HK-2 (cell line): ENCODE measurements around the gene SYT1.

Source experiments
- DNase-seq: peaks from one replicate; pipeline ENCODE4 v3.0.0-alpha.2; 2018; ENCODE audit not compliant: unreplicated experiment

SYT1 gene

DNA sequence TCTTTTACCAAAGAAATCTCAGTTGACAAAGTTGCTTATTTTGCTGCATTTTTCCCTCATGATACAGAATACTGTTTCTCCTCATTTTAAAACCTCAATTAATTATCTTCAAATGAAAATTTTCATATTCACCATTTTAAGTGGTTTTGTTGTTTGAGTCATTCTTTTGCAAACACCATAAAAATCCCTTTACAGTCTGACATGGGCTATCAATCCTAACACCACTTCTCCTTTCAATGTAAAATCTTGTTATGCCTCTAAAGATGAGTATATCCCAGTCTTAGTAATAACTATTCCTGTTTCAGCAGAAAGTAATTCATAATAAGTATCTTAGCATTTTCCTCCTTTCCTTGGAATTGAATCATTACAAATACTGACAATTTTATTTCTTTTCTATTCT is 192.2 kb downstream of the SYT1 start:
- no peak for DNase-seq

DNA sequence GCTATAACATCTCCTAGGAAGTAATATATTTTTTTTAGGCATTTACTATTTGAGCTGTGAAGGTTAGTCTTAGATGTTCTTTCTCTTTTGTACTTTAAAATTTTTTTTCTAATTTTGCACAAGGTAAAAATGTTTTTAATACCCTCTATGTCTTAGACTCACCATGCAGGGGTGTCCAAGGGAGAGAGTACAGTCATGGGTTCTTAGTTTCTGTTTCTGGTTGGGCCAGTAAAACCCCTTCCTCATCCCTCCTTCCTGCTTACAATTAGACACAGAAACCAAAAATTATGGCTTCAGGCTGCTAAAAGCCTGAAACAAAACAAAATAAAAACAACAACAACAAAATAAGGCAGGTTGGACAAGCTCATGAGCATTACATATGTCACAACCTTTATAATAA is 193.0 kb downstream of the SYT1 start:
- DNase-seq = no peak

DNA sequence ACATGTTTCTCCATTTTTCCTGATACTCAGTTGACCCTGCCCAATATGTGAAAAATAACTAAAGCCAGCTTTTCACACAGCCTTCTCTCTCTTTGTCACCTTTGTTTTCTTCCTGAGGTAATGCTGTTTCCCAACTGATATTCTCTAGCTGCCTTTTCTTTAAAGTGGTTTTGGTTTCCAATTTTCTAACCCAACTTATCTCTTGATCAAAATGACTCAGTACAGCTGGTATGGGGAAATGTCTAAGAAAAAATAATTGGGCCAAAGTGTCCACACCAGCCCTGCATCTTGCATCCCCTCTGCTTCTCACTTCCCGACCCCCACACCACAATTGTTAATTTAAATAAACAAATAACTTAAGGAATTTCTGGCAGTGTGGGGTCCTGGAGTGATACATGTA is 193.8 kb downstream of the SYT1 start:
- DNase-seq = no peak

DNA sequence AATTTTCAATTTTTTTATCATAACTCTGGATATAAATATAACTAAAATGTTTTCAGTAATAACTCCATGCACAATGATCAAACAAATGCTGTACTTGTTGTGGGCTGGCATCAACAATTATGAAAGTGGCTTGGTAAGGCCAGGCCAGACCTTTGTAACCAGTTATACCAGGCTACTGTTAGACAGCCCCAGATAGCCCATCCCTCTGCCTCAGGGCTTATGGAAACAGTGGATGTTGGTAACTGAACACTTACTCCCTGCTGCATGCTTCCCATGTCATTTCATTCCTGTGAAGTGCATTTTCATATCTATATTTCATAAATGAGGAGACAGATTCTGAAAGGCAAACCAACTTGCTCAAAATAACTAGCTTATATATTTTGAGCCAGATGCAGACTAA is 195.0 kb downstream of the SYT1 start:
- no peak for DNase-seq

DNA sequence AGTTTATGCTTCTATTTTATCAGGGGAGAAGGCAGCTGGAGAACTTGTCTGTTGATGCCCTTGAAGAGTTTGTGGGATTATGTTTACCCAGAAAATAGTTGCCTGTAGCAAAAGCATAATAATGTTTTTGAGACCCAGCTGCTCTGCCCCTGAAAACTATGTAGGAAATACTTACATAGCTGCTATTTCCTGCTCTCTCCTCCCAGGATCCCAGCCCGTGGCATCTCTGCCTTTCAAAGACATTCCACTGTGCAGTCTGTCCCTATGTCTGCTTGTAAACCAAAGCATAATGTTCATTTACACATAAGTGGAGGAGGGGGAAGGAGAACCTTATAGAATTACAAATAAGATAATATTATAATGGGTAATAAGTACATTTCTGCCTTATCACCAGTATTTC is 198.7 kb downstream of the SYT1 start:
- DNase-seq = no peak

DNA sequence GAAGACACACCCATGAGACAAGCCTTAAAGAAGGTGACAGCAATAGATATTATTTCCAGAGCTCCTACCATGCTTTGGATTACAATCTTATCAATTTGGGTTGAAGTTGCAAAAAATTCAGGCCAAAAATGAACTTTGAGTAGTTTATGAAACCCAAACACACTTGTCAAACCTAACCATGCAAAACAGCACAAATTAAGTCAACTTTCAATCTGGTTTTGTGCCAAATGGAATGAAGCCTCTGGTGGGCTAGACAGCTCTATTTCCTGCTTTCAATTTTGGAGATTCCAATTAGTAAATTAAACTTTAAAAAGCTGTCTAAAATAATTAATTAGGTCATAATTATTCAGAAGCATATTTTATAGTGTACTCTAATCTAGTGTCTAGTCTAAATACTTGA is 203.4 kb downstream of the SYT1 start:
- DNase-seq = no peak

DNA sequence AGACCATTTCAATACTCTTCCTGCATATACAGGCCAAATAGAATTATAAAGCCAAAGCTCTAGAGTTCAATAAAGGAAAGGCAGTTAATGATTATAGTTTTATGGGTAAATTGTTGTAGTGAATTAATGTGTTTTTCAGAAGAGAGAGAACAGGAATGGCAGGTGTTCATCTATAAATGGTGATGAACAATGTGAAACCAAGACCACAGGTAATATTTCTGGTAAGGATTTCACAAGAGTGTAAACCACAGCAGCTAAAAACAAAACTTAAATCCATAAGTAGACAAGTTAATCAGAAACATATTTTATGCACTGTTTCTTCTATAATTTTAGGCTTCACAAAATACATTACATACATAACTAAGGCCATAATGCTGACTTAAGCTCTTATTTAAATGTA is 204.4 kb downstream of the SYT1 start:
- DNase-seq = no peak

DNA sequence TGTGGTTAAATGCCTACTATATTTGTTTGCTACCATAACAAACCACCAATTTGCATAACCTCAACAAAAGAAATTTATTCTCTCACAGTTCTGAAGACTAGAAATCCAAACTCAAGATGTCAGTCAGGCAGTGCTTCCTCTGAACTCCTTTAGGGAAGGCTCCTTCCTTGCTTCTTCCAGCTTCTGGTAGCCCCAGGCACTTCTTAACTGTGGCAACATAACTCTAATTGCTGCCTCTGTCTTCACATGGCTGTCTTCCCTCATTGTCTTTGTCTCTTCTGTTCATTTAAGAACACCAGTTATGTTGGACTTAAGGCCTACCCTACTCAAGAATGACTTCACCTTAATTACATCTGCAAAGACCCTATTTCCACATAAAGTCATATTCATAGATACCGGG is 206.9 kb downstream of the SYT1 start:
- no peak for DNase-seq

DNA sequence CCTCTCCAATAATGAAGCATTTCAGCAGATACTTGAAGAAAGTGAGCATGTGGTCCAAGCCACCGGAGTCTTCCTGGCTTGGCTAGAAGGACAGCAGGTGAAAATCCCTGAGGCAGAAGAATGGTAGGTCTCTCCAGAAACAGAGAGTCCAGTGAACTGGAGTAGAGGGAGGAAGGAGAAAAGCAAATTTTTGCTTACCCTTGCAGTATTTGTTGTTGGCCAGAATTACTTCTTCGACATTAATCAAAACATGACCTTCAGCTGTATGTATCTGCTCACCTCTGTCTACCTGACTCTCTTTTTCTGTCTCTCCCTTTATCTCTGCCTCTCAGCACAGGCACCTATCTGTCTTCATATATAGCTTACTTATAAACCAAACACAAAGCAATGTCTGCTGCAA is 208.9 kb downstream of the SYT1 start:
- no peak for DNase-seq

DNA sequence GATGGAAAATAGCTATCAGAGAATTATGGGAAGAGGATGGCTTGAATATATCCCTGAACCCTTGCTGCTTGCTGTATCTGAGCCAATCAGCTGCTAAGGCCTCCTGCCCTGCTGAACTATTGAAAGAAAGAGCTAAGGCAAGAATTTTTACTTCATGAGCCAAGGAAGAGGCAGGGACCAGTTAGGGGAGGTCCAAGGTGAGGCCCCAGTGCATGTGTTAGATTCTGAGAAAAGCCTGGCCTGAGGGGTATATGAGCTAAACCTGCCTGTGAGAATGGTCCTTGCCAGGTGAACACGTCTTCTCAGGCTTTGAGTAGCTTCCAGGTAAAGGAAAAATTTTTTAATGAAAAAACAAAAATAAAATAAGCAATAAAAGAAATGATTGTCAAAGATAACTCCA is 218.0 kb downstream of the SYT1 start:
- DNase-seq = no peak

DNA sequence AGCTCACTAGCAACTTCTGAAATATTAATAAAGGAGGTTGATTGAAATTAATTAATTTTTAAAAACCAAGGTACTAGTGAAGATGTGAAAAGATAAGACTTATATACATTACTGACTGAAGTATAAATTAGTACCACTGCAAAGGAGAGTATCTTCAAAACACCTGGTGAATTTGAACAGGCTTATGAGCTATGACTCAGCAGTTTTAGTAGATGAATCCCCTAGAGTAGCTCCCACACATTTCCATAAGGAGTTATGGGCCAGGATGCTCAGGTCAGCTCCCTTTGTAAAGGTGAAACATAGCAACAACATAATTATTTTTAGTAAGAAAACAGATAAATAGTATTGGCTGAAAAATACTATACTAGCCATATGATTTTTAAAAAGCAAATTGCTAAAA is 218.6 kb downstream of the SYT1 start:
- DNase-seq = no peak

DNA sequence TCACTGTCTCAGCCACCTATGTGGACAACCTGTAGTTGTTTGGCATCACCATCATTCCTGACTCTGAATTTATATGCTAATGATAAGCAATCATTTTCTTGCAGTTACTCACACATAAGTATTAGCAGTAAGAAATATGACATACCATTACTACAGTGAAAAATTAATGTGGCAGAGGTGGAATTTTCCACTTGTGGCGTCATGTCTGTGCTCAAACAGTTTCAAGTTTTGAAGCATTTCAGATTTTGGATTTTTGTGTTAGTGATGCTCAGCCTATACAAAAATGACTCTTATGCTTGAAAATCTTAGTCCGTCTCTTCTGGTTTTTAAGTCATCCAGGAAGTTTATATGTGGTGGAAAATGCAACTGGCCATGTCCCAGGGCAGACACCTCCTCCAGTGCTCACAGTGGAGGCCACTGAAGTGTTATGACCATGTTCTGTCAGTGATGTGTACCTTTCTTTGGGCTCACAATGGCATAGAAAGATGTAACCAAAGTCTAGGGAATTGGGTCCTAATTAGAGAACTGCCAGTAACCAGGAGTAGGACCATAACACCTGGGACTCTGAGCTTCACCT is 220.6 kb downstream of the SYT1 start:
- DNase-seq = no peak

DNA sequence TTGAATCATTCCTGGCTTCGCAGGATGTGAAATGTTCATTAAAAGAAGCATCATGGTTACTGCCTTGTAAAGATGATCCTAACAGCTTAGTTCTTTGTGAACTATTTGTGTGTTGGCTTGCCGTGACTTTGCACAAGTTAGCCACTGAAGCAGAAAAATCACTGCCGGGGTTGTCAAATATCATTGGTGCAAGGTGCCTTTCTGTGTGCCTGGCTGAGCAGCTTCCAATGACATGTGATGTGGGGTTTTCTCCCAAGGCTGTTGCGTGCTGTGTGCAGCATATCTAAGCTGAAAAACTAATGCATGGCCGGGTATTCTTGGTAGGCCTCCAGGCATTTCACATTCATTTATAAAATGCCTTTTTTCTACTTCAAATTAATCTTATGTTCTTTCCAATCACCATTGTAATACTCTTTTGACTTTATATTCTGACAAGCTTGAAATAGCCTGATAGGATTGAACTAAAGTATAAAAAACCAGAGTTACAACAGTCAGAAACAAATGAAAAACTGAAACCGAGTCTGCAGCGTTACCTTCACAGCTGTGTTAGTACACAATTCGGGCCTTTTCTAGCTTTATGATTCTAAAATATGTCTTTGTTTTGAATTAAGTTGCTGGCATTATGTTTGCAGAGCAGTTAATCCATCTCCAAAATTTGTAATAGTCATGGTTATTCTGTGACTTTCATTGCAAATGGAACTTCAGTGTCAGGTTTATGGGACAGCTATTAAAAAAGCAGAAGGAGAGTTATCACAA is 222.1 kb downstream of the SYT1 start:
- DNase-seq = no peak

DNA sequence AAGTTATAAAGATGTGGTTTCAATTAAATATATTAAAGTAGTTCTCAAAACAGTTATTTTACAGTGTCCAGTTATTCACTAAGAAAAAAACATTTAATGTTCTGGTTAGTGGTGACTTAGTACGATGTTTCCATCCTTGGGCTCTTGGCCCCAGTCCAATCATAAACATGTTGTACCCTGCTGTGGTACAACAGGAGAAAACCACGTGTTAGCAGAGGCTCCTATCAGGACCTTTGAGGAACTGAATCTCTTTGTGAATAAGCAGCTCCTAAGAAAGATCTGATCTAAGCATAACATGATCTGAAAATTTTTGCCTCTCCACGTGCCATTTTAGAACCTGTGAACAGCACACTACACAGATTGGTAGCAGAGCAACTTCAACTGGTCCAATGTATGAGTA is 234.0 kb downstream of the SYT1 start:
- no peak for DNase-seq

DNA sequence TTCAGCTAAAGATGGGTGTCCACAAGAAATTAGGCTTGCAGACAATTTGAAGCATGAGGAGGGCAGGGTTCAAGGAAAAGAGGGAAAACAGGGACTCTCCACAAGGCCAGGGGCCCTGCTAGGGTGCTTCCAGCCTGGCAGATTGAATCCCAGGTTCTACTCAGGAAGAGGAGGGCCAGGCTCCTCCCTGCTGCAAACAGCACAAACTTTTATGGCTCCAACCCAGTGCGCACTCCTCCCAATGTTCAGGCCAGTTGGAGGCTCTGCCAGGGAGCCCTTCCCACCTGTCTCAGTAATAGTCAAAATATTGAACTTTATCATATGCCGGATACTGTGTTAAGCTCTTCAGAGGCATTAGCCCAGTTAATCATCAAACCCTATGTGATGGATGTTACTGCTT is 244.4 kb downstream of the SYT1 start:
- no peak for DNase-seq

DNA sequence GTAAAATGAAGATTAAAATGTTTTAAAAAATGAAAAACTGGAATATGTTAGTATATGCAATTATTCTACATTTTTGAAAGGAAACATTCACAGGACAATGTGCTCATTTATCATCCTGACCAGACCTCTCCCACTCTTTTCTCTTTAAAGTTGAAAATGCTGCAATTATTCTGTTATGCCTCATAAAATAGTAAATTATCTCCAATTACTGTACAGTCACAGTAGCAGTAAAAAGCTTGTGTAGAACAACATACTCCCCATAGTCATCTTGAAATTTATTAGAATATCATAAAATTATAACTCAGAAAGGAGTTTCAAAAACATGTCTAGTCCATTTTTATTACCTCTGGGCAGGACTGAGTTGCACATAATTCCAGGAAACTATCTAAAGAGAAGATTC is 250.3 kb downstream of the SYT1 start:
- DNase-seq = no peak

DNA sequence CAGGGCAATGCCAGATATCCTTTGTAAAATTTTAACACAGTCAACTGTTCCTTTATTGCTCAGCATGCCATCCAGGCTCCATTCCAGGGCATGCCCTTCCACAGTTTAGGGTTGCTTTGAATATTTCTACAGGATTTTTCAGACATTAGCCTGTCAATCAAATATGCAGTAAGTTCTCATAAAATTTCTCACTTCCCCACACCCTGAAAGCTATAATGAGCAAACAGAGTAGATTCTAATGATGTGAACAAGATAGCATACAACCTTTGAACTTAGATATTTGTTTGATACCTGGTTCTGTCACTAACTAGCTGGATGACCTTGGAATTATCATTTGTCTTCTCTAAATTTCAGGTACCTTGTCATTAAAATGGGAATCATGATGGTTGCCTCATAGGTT is 251.2 kb downstream of the SYT1 start:
- DNase-seq = no peak

DNA sequence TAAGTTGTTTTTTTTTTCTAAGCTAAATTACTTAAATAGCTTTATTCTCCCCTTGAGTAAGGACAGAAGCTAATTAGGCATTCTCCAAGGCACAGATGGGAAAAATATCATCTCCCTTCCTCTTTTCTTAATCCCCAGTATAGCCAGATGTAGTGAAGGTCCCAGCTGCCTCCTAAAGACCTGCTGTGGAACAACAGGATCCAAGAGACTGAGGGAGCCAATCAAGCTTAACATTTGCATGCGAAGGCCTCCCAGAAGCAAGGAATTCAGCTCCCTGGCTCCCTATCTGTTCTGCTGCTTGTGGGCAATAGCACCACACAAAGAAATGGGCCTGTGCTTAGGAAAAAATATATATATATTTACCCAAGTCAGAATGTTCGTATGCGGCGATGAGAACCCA is 255.2 kb downstream of the SYT1 start:
- no peak for DNase-seq

DNA sequence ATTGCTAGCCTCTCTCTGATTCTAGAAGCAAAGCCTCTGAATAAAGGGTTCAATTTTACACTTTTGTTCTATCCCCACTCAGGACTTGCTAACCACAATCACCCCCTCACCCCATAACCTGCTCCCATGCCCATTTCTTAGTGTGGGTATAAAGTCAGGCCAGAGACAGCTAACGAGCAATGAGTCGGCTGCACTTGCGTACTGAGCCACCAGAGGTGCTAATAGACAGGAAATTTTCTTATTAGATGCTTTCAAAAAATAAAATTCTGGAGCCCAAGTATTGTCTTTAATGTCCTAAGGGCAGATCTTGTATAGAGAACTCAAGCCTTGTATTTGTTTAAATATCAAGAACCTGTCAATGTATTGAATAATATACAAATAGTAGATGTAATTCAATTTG is 256.9 kb downstream of the SYT1 start:
- DNase-seq = no peak

DNA sequence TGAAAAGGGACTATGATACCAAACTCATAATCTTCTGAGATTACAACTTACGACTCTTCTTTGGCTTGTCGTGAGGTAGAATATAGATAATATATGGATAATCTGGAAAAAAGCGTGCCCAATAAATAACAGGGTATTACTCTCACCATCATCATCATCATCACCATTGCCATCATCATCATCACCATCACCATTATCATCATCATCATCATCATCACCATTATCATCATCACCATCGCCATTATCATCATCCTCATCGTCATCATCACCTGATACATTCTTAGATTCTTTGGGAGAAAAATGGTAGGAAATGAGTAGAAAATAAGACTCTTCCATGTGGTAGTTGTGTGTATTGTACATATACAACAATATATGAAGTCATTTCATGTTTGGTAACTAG is 259.8 kb downstream of the SYT1 start:
- DNase-seq = no peak

DNA sequence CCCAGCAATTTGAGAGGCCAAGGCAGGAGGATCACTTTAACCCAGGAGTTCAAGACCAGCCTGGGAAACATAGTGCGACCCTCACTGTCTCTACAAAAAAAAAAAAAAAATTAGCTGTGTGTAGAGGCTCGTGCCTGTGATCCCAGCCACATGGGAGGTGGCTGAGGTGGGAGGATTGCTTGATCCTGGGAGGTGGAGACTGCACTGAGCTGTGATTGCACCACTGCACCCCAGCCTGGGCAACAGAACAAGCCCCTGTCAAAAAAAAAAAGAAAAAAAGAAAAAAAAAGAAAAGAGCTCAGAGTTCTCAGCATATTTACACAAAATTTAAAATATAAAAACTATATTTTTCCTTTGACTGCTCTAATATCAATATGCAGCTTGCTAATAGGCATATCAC is 260.8 kb downstream of the SYT1 start:
- no peak for DNase-seq

DNA sequence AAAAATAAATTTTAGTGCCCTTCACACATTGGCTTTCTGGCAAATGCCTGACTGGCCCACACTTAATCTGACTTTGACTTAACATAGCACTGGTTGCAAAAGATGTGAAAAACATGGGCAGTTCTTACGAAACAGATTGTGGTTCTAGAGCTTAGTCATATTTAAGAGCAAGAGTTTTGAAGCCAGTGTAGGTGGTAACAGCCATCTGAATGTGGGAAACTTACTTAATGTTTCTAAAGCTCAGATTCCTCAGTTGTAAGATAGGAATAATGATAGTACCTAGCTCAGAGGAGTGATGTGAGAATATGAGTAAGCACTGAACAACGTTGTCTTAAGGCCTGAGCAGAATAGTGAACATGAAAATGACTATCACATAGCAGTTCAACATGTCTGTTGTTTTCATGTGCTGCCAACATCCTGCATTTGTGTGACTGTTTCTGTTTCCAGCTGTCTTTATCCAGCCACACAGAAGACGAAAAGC is 262.7 kb downstream of the SYT1 start:
- no peak for DNase-seq

DNA sequence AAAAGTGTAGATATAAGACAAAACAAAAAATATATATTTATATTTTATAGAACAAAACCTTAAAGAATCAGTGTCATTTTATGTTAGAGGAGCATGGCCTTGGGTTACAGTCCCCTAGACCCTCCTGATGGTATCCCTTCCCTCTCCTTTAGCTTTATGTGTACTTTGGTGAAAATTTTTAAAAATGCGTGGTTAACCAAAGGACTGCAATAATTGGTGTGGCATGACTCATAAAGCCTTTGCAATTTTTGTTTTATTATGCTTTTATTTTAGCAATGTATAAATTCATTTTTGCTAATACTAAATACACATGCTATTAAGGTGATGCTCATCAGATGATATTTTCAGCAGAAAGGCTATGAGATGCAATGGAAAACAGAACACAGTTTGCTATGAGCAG is 264.4 kb downstream of the SYT1 start:
- no peak for DNase-seq

DNA sequence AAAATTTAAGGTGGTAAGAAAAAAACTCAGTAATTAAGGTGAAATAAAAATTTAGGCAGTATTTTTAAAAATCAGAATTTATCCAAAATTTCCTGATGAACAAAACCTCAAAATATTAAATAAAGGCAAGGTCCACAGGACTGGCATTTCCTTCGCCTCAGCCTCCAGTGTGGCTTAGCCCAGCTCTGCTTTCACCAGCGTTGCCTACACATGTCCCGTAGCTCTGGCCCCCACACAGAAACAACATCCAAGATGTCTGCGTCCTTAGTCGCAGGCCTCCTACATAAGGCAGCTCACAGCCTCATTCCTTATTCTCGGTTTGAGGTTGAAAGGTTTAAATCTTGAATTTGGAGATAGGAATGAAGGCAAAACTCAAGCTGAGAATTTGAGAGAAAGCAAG is 274.3 kb downstream of the SYT1 start:
- DNase-seq = no peak
